CD4-positive, alpha-beta T cell treated with Interleukin-6 for 4 hours (primary cell): ENCODE results near the gene CCER1.
"Not testable (repeated sequence)": the region's sequence is repeated elsewhere in the genome, so short reads cannot be mapped to it uniquely, and the experiment has no call there.

Experiments
- DNase-seq: peaks from one replicate; pipeline ENCODE4 v3.0.0-alpha.2; 2020; ENCODE audit warnings: mixed read lengths

Gene CCER1, protein sequence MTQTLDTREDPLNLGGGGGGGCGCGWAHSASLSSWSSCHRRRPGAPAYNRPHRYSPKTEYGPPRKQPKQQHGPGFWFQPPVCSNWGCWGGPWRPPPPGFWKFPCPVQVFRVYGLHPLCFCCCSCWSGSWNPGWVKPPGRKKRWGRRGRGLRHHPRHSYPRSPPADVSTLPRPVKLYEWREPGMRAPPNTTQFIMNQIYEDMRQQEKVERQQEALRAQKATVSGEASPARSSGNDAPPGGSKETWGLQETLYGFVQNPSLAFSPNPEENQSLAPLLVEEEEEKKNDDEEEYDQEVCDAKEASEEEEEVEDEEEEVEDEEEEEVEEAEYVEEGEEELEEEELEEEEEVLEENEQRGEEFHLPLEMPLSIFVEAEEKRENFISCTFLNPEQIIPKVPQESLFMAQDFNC

DNA sequence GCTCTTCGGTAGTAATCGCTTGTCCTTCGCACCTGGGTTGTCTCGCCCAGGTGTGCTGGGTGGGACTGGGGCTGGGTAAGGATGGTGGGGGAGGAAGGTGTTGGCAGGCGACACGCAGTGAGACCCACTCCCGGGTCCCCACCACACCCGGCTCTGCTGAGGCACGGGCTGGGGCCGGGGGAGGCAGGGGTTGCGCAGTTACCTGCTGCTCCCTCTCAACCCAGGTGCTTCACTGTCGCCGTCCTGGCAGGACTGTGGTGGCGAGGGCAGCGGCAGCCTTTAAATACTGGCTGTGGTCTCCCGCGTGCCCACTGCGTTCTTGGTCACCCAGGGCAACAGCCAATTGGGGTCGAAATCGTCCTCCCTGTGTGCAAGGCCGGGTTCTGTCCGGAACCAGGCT, at the start of gene CCER1:
Gene CCER1, minus strand, starts transcription at position 256 of the 400 bp plus-strand sequence. CDS start 434 bp downstream, outside the sequence.
- no peak for DNase-seq

DNA sequence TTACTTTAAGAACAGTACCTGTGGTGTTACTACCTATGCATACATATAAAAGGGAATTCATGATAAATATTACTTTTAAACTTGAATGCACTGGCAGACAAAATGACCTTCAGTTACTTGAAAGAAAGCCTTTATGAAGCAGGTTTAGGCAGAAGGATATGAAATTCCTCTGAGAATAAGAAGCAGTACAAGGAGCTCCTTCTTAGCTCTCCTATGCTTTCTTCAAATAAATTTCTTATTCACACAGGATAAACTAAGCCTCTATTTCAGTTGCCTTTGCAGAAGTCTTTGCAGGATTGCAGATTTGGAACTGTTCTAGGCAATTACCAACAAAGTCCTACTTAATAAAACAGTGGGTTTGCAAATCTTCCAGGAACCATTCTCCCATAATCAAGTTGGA, 48.8 kb upstream of the CCER1 start:
- DNase-seq, result no peak

DNA sequence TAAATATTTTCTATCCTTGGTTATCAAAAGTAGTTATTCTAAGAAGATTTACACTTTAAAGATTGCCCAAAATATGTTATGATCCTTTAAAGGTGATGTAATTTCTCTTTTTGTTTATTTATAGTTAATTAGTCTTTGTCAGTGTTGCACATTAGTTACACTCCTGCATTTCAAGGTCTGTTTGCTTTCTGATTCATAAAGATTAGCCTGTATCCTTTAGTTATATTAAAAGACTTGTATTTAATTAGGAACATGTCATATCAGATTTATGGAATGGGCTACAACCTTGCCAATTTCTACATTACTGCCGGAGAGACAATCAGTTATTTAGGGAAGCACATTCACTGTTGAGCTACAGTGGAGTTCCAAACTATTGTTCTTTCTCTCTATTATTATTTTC, 46.3 kb upstream of the CCER1 start:
- DNase-seq, result no peak

DNA sequence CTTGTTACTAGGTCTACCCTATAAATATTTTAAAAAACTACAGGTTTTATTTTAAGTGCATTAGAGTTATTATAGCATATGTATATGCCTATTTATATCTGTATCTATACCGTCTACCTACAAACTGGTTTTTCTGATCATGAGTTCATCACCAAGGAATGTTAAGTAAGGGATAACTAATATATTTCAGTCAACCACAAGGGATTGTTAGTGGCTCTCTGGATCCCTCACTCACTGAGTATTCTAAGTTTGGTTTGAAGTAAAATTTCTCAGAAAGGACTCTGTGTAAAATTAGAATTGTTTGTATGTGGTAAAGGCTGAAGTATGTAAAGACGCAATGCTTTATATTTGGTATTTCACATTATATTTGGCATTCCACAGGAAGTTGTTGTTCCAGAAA, 45.0 kb upstream of the CCER1 start:
- DNase-seq, result no peak

DNA sequence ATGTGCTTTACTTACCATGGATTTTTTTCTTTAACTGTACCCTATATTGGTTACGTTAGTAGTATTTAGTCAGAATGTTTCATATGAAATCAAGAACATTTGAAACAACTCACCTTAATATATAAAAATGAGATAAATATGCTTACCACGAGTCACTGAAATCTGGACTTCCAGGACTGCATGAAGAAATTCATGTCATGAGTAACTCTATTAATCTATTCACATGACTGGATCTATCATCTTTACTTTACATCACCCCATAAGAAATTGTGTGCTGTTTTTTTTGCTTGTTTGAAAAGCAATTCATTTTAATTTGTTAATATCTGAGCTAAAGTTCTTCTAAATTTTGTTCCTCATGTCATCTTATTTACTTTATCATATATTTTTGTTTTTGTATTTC, 44.6 kb upstream of the CCER1 start:
- DNase-seq, result no peak

DNA sequence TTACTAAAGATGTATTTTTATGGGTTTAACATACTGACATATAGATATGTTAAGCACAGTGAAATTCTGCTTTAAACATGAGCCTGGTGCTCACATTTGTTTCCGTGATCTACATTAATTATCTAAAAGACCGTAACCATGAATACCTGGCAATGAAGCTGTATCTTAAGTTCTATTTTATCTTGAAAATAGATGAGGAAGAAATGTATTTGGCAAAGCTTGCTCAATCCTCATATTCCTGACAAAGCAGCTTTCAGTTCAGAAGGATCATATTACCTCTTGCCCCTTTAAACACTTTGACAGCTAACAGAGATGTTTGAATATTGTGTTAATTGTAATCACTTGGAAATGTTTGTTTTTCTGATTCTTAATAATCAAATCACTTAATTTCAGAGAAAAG, 40.0 kb upstream of the CCER1 start:
- DNase-seq, result no peak

DNA sequence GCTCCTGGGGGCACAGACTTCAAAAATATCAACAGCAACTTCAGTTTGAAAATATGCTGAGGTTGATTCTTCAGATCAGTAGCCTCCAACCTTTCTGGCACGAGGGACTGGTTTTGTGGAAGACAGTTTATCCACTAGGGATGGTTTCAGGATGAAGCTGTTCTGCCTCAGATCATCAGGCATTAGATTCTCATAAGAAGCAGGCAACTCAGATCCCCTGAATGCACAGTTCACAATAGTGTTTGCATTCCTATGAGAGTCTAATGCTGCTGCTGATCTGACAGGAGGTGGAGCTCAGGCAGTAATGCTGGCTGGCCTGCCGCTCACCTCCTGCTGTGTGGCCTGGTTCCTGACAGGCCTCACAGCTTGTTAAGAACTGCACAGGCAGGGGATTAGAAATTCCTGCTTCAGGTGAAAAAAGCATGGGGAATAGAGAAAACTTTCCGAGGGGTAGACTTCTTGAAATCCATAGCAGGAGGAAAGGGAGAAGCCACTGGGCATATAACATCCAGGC, 37.0 kb upstream of the CCER1 start:
- DNase-seq, result no peak

DNA sequence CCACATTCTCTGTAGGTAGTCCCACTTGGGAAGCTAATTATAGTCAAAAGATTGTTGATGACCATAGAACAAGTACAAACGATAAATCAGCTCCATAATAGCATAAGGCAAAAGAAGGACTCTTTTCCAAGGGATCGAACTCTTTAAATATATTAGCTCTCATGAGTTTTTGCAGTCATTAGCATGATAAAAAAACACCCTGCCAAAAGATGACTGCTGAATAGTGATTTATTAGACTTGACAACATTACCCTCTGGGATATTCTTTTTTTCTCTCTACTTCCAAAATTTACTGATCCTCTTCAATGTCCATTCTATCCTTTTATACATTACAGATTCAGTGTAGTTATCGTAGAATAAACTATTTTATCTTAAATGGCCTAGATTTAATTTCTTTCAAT, 35.6 kb upstream of the CCER1 start:
- DNase-seq, result no peak

DNA sequence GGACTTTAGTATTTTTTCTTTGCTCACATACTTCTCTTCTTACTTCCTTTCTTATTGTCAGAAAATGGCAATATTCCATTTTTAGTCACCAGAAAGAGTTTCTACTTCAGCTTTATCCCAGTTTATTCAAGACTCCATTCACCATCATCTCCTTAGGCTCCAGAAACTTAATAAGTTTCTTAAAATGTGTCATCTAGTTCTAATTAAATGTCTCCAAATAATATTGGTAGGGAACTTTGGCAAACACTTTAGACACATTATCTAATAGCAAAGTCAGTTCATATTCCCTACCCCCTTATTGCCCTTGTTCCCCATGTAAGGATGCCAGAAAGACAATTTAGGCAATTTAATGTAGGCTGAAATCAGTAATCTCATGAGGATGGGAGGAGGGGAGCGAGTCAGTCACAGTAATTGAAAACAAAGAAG, 34.7 kb upstream of the CCER1 start:
- no peak for DNase-seq

DNA sequence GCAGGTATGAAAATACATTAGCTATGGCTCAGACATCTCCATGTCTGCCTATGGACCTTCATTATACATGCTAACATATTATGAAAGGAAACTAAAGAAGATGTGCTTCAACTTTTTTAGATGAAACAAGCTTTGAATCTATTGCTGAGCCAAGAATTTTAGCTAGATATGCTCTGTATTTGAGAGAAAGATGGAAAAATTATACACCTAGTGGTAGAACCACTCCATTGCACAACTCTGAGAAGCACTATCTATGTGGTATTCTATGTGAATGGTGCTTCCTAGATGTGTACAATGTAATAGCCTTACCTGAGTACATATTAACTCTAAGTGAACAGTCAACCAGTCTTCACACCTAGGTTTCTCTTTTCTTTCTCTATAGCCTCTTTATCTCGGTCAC, 32.5 kb upstream of the CCER1 start:
- no peak for DNase-seq

DNA sequence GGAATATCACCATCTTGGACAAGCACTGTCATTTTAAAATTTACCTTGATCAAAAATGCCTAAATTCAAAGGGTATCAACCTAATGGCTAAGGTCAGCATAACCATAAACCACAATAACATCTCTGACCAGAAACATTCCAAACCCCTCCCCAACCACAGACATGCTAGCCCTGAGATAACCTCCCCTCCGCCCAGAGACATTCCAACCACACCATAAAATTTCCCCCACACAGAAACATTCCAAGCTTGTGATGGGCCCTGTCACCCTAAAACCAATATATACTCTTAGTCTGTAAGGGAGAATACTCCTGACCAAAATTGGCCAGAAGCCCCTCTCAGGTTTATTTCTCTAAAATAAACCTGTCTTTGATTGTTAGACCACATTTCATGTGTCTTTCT, 32.1 kb upstream of the CCER1 start:
- no peak for DNase-seq

DNA sequence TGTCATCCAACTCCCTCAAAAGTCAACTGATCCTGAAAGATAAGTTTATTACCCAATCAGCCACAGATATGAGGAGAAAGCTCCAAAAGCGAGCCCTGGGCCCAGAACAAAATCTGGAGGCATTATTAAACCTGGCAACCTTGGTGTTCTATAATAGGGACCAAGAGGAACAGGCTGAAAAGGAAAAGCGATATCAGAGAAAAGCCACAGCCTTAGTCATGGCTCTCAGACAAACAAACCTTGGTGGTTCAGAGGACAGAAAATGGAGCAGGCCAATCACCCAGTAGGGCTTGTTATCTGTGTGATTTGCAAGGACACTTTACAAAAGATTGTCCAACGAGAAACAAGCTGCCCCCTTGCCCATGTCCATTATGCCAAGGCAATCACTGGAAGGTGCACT, 30.4 kb upstream of the CCER1 start:
- not testable (repeated sequence) for DNase-seq

DNA sequence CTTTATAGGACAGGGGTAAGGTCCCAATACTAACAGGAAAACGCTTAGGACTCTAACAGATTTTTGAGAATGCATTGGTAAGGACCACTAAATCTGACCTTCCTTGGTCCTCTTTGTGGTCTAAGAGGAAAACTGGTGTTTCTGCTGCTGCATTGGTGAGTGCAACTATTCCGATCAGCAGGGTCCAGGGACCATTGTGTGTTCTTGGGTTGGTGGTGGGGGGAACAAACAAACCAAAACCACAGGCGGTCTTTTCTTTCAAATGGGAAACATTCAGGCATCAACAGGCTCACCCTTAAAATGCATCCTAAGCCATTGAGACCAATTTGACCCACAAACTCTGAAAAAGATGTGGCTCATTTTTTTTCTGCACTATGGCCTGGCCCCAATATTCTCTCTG, 29.1 kb upstream of the CCER1 start:
- no peak for DNase-seq

DNA sequence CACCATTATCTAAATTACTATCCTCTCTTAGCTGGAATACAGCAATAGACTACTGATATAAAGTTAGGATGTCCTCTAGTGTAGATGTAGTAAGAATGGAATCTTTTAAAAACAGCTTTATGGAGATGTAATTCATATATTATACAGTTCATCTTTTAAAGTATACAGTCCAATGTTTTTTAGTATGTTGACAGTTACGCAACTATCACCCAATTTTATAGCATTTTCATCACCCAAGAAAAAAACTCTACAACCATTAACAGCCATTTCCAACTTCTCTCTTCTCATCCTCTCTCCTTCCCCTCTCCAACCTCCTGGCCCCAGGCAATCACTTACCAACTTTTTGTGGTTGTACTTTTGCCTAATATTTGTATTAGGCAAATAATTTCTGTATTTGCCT, 27.2 kb upstream of the CCER1 start:
- DNase-seq, result no peak

DNA sequence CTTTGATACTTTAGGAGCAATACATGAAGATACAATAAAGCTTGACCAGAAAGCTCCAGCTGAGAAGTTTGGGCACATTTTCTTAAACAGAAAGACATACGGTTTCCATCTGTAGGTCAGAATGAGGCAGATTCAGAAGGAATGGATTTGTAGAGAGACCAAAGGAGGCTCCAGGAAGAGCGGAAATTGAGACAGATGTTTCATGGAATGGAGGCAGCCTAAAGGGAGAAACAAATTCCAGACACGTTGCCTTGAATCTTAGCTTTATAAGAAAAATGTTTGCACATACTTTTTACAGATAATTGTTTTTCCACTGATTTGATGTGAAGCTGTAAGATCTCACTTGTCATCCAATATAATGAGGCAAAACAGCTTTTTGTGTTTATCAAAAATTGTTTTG, 25.0 kb upstream of the CCER1 start:
- no peak for DNase-seq

DNA sequence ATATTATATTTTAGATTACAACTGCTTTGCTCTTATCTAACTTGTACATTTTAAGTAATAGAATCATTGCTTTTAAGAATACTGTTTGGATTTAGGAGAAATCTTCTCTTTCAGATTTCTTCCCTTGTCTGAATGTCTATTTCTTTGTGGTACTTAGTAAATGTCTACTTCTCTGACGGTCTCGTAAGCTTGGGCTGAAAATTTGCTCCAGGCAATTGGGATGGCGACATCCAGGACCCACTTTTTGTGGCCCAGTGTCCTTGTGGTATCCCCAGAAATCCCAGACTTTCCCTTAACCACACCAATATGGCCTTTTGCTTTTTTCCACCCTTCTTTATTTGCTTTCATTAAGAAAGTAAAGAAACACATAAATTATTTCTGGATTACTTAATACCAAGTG, 24.0 kb upstream of the CCER1 start:
- DNase-seq, result no peak

DNA sequence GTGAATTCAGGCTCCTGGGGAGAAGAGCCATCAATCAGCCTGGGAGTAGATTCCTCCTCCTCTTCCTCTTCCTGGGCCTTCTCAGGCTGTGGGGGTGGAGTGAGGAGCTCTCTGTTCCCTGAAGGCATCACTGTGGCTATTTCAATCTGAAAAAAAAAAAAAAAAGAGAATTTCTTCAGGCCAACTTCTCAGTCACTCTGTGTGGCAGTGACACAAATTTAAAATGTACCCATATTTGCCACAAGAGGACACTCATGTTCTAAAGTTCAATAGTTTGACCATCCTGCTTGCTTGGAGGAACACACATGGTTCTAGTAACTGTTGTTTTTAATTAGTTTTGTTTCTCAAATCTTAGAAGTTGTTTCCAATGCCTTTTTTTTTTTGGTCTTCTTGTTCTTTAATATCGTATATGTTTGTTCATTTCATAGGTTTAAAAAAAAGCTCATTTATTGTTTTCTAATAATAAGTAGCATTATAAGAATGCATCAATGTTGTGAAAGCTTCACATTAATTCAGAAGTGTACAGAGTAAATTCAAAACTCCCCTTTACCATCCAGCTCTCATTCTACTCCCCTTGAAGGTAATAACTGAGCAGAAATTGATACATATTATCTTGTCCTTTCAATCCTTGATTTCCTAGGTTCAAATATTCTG, 23.3 kb upstream of the CCER1 start:
- DNase-seq, result no peak

DNA sequence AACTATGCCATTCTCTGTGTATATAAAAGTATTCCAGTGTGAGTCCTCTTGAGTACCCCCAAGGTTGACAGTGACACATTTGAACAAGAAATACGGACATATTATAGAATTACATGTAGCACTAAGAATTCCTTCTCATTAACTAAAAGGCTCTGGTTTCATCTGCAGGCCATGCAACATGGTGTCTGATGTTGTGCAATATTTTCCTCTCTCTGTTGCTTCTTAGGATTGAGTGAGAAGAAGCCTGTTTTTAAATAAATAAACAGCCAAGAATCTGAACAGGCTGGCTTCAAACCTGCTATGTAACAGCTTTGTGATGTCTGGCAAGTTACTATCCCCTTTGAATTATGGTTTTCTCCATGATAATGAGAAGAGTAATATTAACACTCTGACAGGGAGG, 22.2 kb upstream of the CCER1 start:
- no peak for DNase-seq

DNA sequence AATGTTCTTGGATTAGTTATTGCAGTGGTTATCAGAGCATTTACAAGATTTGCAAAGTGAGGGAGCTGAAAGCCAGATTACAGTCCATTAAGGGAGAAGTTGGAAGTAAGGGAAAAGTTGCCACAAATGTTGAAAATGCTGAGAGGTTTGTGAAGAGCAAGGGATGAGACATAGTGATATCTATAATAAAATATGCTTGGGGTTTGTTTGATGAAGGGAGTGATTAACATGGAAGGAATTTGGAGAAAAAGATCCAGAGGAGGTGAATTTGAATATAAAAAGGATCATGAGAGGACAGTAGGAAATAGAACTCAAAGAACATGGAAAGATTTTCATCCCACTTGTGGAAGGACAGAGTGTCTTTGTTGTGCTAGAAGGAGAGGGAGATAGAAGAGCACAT, 19.3 kb upstream of the CCER1 start:
- DNase-seq, result no peak

DNA sequence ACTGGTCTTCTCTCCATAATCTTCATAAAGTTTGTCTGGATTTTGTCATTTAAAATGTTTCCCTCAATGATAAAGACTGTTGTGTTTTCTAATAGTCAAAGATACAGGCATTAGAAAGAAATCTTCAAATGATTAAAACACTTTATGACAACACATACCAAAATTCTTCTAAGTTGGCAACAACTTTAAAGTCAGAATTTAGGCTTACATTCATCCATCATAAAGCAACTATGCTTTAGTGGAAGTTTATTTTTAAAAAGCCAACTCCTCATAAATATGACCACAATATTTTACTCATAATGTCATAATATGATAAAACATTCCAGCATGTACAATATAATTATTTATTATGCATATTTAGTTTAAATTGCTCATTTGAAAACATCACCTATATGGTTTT, 17.2 kb upstream of the CCER1 start:
- no peak for DNase-seq

DNA sequence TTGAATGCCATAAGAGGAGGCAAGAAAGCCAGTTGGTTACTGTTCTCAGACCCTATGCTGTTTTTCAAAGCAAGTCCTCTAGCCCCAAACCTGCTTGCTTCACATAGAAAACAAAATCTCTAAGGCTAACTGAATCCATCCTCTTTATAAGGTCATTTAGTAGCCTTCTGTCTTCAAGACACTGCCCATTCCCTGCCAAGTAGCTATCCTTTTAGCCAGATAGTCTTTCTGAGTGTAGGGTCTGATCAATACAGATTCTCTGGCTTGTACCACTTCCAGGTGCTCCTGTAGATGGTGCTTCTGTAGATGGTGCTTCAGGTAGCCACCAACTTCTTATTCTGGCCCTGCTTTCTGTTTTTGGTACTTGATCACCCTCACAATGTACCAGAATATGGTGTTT, 15.9 kb upstream of the CCER1 start:
- DNase-seq, result no peak

DNA sequence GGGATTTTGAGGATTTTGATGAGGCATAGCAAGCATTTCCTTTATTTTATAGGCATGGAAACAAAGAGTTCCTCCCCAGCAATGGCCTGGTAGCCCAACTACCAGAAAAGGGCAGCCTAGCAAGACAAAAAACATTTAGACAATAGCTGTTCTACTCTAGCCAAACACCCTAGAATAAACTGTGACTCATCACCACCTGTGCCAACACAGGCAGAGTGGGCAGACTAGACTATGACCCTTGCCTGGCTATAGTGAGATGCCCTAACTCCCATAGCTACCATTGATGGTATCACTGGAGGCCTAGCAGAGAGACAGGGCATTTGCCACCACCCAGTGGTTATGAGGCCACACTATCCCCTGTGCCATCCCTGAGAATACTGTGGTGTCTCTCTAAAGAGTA, 15.5 kb upstream of the CCER1 start:
- no peak for DNase-seq

DNA sequence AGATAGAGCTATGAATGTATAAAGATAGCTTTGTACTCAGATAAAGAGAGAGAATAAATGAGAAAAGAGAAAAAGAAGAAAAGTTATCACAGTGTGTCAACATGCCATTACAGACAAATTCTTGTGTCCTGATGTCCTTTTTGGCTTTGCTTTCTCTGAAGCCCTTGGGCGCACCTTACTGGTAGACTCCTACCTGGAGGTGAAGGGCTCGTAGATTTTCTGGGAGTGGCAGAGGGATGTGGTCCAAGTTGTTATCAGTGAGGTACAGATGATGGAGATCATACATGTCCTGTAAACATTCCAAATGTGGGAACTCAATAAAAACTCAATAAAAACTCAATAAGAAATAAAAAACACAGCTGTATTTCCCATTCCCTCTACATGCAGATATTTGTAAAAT, 14.9 kb upstream of the CCER1 start:
- DNase-seq, result no peak

DNA sequence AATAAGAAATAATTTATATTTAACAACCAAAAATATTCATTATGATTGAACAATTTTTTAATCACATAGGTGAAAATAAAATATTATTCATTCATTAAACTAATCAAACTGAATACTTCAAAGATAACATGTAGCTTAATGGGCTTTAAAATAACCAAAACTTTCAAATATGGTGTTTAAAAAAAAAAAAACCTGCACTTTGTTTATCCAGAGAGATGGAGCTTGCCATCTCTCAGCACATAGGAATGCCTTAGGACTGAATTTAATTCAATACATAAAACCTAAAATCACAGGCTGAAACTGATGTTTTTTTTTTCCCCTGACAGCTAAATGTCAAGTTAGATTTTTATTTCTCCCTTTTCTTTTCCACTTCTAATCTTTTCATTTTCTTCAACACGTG, 14.4 kb upstream of the CCER1 start:
- no peak for DNase-seq

DNA sequence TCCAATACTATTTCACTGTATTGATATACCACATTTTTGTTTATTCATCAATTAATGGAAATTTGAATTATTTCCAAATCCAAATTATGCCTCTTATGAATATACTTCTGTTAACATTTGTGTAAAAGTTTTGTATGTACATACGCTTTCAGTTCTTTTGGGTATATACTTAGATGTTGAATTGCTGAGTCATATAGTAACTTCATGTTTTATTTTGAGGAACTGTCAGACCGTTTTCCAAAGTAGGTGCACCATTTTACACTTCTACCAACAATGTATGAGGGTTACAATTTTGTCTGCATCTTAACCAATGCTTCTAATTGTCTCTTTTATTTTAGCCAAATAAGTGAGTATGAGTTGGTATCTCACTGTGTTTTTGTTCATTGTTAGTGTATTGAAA, 10.2 kb upstream of the CCER1 start:
- no peak for DNase-seq
